ENCODE data around the gene FOXD4L3. TPM values are rescaled to one million over a fixed set of nuclear protein-coding genes. Genes with fewer than 3 reads are reported as not detected.
"Not testable (repeated sequence)": the region's sequence is repeated elsewhere in the genome, so short reads cannot be mapped to it uniquely, and the experiment has no call there.

FOXD4L3 gene
- polyA plus RNA-seq (2012; ENCODE audit: low read depth, missing spikeins), result not detected

DNA sequence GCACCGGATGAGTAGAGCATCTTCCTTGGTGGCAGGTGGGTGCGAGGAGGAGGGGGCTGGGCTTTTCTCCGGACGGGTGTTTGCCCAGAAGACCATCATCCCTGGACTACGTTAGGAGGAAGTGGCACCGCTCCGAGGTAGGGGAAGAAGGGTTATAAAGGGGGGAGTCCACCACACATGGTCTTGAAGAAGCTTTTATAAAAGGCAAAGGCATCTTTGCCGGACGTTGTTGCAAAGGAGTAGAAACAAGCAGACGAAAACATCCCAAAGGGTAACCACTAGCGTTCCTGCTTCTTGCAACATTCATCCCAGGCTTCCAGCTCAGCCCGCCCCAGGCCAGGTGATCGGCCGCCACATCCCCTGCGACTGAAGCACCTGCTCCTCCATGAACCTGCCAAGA, at the start of gene FOXD4L3:
Gene FOXD4L3, plus strand, starts transcription at position 301 of the 400 bp plus-strand sequence. Its CDS starts 85 bp downstream, at position 386.
- FAIRE-seq; DNase-seq (ENCODE audit: insufficient read length, low spot score): not testable (repeated sequence)

- DNase-seq (ENCODE audit: insufficient read length, low spot score); FAIRE-seq: not testable (repeated sequence)
Observed at GRCh38 chr9:68281041-68281440, 21.6 kb upstream of the FOXD4L3 start.

DNA sequence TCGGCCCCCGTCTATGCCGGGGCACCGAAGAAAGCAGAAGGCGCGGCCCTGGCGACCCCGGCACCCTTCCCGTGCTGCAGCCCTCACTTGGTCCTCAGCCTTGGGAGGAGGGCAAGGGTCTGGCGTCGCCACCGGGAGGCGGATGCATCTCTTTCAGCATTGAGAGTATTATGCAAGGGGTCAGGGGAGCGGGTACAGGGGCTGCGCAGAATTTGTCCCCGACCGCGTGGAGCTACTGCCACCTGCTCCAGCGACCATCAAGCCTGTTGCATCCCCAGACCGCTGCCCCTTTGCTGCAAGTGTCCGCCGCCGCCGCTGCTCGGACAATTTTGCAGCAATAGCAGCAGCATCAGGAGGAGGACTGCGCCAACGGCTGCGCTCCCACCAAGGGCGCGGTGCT, 1.1 kb downstream of the FOXD4L3 start:
- DNase-seq (ENCODE audit: insufficient read length, low spot score), result not testable (repeated sequence)

DNA sequence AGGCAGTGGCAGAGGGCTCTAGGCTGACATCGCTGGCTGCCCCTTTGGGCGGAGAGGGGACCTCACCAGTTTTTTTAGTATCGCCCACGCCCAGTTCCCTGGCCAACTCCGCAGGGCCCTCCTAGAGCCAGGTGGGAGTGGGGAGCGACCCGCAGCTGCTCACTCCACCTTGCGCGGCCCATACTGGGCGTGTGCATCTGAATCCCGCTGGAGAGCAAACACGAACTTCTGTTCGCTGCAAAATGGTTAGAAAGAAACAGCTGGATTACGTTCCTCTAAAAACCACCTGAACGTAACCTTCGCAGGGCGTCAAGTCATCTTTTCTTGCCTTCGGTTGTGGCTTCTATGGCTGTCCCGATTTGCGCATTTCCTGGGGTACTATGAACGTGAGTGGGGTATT, 1.5 kb downstream of the FOXD4L3 start:
- DNase-seq (ENCODE audit: insufficient read length, low spot score); FAIRE-seq: not testable (repeated sequence)

More for the DNA sequence above, 1.1 kb downstream of the FOXD4L3 start:
- not testable (repeated sequence) for FAIRE-seq

- not testable (repeated sequence) for FAIRE-seq; DNase-seq (ENCODE audit: insufficient read length, low spot score)
Observed at GRCh38 chr9:68304777-68305176, 2.1 kb downstream of the FOXD4L3 start.

GRCh38 chr9:68305680-68306285, 3.1 kb downstream of the FOXD4L3 start:
- not testable (repeated sequence) for FAIRE-seq; DNase-seq (ENCODE audit: insufficient read length, low spot score)

- FAIRE-seq; DNase-seq (ENCODE audit: insufficient read length, low spot score): not testable (repeated sequence)
Observed at GRCh38 chr9:68306391-68306964, 3.8 kb downstream of the FOXD4L3 start.

DNA sequence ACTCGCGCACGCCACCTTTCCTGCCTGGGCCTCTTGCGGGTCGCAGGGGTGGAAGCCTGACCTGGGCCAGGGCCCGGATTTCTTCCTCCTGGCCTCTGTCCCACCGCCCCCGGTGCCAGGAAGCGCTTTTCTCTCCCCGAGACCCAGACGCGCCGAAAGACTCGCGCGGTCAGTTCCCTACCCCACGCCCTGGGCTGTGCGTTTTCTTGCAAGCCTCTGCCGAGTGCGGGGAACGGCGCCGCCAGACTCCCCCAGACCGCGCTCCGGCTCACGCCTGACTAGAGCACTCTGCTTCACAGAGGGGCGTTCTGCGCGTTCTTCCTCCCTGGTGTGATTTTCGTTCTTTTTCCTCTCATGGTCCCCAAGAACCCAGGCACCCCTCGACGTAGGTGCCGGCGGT, 4.5 kb downstream of the FOXD4L3 start:
- not testable (repeated sequence) for DNase-seq (ENCODE audit: insufficient read length, low spot score); FAIRE-seq

GRCh38 chr9:68307654-68308053, 5.0 kb downstream of the FOXD4L3 start:
- FAIRE-seq; DNase-seq (ENCODE audit: insufficient read length, low spot score): not testable (repeated sequence)

DNA sequence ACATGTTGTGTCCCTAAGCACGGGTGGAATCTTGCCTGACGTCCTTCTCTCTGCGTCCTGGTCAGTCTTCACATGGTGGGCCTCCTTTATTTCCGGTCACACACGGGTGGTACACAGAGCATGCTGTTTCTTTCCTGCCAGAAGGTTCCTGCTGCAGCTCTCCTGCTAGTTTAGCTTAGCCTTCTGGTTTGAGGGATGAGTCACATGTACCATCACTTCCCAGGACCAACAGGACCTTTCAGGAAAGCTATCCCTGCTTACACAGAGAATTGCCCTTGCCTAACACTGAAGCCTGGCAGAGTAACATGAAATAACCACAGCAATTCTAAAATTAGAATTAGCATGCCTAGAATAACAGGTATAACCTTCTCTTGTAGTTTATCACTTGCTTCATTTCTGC, 8.5 kb downstream of the FOXD4L3 start:
- FAIRE-seq; DNase-seq (ENCODE audit: insufficient read length, low spot score): not testable (repeated sequence)

DNA sequence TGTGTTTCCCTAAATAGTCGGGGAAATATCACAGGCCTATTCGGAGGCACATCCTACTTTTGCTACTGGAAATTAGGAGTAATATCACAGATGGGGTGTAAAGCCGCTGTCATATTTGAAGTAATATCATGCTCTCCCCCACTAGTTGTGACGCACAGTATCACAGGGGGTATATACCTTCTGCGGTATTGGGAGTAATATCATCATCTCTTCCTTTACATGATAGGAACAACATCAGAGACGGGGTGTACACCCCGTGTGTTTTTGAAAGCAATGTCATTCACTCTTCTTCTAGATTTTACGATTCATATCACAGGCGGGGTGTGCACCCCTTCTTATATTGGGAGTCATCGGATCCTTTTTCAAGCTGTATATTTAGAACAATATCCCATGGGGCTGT, 15.5 kb downstream of the FOXD4L3 start:
- not testable (repeated sequence) for FAIRE-seq; DNase-seq (ENCODE audit: insufficient read length, low spot score)

DNA sequence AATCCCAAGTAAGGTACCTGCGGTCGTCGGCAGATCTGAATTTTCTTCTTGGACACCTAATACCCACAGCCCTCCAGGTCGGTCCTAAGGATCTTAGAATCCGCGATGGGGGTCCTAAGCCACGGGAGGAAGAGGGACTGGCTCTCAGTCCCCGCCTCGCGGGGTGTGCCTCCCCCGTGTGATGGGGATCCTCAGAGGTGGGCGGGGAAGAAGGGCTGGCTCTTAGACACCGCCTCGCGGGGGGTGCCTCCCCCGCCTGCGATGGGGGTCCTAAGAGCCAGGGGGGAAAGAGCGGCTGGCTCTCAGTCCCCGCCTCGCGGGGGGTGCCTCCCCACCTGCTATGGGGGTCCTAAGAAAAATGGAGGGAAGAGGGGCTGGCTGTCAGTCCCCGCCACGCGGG, 21.1 kb downstream of the FOXD4L3 start:
- not testable (repeated sequence) for FAIRE-seq; DNase-seq (ENCODE audit: insufficient read length, low spot score)

- DNase-seq (ENCODE audit: insufficient read length, low spot score); FAIRE-seq: not testable (repeated sequence)
Observed at GRCh38 chr9:68324518-68324917, 21.9 kb downstream of the FOXD4L3 start.

DNA sequence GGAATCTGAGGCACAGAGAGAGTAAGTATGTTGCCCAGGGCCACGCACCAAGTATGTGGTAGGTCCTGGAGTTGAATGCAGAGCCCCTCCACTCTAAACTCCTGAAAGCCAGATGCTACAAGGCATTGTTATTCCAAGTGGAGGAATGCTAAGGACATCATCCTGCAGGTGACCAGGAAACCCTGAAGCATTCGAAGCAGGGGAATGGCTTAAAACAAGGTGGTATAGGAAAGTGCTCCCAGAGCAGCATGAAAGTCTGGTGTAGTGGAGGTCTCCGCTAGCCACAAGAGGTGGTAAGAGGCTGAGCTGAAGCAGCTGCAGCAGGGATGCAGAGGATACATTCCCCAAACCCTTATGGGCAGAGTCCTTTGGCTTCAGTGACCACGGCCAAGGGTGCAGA, 26.4 kb downstream of the FOXD4L3 start:
- FAIRE-seq; DNase-seq (ENCODE audit: insufficient read length, low spot score): not testable (repeated sequence)

DNA sequence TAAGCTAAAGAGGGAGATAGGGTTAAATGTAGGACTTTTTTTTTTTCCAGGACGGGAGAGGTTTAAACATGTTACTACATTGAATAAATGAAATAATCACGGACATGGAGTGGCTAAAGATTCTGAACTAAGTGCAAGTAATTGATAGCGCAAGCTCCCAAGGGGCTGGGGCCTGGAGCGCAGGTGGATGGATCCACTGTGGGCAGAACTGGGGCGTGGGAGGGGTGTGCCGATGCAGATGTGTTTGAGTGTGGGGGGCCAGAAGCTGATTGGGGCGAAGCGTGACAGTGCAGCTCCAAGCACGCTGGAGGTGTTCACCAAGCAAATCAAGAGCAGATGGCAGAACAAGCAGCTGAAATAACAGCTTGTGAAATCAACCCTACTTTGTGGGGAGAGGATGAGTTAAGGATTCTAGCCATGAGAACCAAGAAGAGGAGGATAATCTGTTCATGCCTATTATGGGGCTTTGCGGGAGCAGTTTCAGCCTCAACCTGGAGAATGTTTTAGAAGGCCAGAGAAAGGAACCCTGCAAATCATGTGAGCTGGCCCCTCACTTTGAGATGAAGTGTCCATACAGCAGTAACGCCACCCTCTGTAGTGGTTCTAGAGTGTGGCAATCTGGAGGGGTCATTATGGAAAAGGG, 28.0 kb downstream of the FOXD4L3 start:
- FAIRE-seq; DNase-seq (ENCODE audit: insufficient read length, low spot score): not testable (repeated sequence)

GRCh38 chr9:68332122-68332521, 29.5 kb downstream of the FOXD4L3 start:
- FAIRE-seq; DNase-seq (ENCODE audit: insufficient read length, low spot score): not testable (repeated sequence)

GRCh38 chr9:68335935-68336334, 33.3 kb downstream of the FOXD4L3 start:
- FAIRE-seq, result not testable (repeated sequence)

DNA sequence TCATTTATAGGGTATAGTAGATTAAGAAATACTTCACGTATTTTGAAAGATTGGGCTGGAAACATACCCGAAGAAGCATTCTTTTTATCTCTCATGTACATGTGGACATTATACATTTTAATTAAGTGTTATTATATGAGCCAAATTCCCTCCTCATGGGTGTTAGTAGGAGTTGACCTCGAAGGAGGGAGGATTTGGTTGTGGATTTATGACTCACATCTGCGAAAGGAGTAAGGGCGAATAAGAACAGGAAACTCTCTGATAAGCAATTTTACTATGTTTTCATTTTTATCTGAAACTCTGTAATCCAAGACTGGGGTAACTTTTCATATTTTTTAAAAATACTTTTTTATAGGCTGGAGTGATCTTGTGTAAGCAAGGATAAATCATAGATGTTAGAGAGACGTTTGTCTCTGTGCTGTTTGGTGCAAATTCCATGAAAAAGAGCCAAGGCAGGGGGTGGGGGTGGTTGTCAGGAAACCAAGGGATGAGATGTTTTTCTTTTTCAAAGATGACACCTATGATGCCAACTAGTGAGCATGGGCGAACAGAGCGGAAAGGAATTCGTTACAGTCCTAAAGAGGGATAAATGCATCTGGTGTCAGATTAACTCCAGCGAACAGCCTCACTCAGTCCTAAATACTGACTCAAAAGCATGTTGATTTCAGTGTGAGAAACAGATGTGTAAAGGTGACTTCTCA, 34.1 kb downstream of the FOXD4L3 start:
- DNase-seq (ENCODE audit: insufficient read length, low spot score); FAIRE-seq: not testable (repeated sequence)

More at GRCh38 chr9:68335935-68336334, 33.3 kb downstream of the FOXD4L3 start:
- DNase-seq (ENCODE audit: insufficient read length, low spot score), result not testable (repeated sequence)

DNA sequence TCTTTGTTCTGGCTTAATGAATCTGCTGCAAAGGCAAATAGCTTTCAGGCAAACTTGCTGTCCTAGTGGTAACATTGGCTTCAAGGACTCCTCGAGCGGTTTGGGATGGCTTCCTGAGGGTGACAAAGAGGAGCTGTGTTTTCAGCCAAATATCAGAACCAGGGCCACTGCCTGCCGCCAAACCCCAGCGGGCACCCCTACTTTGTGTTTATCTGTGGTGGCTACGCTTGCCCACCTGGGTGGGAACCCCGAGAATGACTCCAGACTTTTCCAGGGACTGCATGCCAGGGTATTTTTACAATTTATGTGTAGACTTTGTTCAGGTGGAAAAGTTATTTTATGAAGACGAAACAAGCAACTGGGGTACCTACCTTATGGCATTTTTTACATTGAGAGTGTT, 35.3 kb downstream of the FOXD4L3 start:
- not testable (repeated sequence) for DNase-seq (ENCODE audit: insufficient read length, low spot score); FAIRE-seq
